Measurements from ENCODE around the gene CKB.

Gene CKB

DNA sequence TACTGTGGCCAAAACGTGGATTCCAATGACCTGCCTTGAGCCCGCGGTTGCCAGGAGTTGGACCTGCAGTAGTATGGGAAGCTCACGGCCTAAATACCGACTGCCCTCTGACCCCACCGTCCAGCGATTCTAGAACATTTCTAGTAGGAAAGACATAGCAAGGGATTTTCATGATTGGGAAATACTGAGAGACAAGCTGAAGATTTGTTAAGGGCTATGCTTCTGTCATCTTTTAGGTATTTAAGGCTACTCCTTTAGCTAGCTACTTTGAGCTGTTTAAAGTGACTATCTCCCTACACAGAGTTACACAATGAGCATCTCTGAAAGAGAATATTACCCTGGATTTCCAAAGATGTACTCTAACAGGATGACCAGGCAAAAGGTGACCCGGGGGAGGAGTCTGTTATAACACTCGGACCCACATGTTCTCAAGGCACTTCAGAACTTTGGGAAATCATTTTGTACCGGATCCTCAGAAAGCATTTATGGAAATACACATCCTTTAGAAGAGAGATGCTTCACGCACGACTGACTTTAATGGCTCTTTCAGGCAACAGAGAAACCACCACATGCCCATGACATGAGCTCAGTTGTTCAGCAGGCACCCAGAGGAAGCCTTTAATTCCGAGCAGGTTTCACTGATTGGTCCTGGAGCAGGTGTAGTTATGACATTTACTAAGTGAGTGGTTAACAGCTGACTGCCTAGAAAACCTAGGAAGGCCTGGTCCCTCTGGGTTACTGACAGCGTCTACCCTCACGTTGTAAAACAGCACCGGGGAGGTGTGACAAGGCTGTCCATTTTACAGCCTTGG lies 35.6 kb upstream of the CKB start:
- TF ChIP-seq, protein P1, sequence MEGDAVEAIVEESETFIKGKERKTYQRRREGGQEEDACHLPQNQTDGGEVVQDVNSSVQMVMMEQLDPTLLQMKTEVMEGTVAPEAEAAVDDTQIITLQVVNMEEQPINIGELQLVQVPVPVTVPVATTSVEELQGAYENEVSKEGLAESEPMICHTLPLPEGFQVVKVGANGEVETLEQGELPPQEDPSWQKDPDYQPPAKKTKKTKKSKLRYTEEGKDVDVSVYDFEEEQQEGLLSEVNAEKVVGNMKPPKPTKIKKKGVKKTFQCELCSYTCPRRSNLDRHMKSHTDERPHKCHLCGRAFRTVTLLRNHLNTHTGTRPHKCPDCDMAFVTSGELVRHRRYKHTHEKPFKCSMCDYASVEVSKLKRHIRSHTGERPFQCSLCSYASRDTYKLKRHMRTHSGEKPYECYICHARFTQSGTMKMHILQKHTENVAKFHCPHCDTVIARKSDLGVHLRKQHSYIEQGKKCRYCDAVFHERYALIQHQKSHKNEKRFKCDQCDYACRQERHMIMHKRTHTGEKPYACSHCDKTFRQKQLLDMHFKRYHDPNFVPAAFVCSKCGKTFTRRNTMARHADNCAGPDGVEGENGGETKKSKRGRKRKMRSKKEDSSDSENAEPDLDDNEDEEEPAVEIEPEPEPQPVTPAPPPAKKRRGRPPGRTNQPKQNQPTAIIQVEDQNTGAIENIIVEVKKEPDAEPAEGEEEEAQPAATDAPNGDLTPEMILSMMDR (IDR thresholded peaks at IDR 0.05; ENCODE audit: insufficient read depth, low read length, missing control alignments) = no peak
- ChIA-PET POLR2A (interaction anchor here (1.4 kb wide), 1 partner anchor 173 kb away, joined by 4 read pairs; the partner anchor contains the start of gene MARK3), CTCF (interaction anchor here (0.8 to 8.2 kb wide), 10 partner anchors 10 to 60 kb away, joined by 3 to 79 read pairs (median 4); partner anchors contain the start of gene CKB)
- no peak overlapping the region for H3K4me3 ChIP-seq (ENCODE audit: low read depth, low read length)
- no peak for DNase-seq (ENCODE audit: low read depth, low spot score)

GRCh38 chr14:103556946-103557758 lies 34.5 kb upstream of the CKB start:
- CTCF ChIA-PET = interaction anchor here (0.8 to 8.2 kb wide), 10 partner anchors 9 to 353 kb away, joined by 3 to 79 read pairs (median 3); partner anchors contain the start of gene CKB
- POLR2A ChIA-PET = interaction anchor here (1.4 kb wide), 1 partner anchor 172 kb away, joined by 4 read pairs; the partner anchor contains the start of gene MARK3
- no peak for DNase-seq (ENCODE audit: low read depth, low spot score)
- no peak overlapping the region for H3K4me3 ChIP-seq (ENCODE audit: low read depth, low read length)
- TF ChIP-seq, protein P1 (IDR thresholded peaks at IDR 0.05; ENCODE audit: insufficient read depth, low read length, missing control alignments) = no peak

GRCh38 chr14:103555559-103556337 lies 33.1 kb upstream of the CKB start:
- POLR2A ChIA-PET = no interaction called here
- CTCF ChIA-PET = interaction anchor here (20.9 kb wide), 1 partner anchor 36 kb away, joined by 368 read pairs; the partner anchor contains the start of gene CKB
- DNase-seq (ENCODE audit: low read depth, low spot score) = no peak
- TF ChIP-seq, protein P1 (IDR thresholded peaks at IDR 0.05; ENCODE audit: insufficient read depth, low read length, missing control alignments) = no peak
- H3K4me3 ChIP-seq (ENCODE audit: low read depth, low read length) = no peak overlapping the region

DNA sequence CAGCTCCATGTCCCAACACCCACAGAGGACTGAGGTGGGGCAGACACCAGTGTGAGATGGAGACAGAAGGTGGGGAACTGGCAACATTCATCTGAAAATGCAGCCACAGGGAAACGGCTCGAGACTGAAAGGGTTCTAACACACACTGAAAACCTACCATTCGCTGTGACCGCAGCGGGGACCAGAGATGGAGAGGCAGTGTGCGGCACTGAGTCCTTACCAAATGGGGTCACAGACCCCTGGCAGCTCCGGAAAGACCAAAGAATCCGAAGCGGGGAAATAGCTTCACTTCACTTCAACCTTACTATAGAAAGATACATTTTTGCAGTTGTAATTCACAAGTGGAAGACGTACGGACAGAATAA lies 30.2 kb upstream of the CKB start:
- no peak overlapping the region for H3K4me3 ChIP-seq (ENCODE audit: low read depth, low read length)
- DNase-seq (ENCODE audit: low read depth, low spot score) = no peak
- TF ChIP-seq, protein P1 (IDR thresholded peaks at IDR 0.05; ENCODE audit: insufficient read depth, low read length, missing control alignments) = no peak
- CTCF ChIA-PET = interaction anchor here (1.4 to 20.9 kb wide), 7 partner anchors 10 to 159 kb away, joined by 3 to 368 read pairs (median 6); partner anchors contain the start of gene CKB
- POLR2A ChIA-PET = interaction anchor here (0.9 to 2.3 kb wide), 2 partner anchors 9 to 31 kb away, joined by 3 to 10 read pairs; partner anchors contain the start of gene BAG5

GRCh38 chr14:103552011-103552845 lies 29.6 kb upstream of the CKB start:
- POLR2A ChIA-PET = interaction anchor here (0.9 to 2.3 kb wide), 2 partner anchors 9 to 31 kb away, joined by 3 to 10 read pairs; partner anchors contain the start of gene BAG5
- DNase-seq (ENCODE audit: low read depth, low spot score) = no peak
- CTCF ChIA-PET = interaction anchor here (1.4 to 20.9 kb wide), 6 partner anchors 10 to 158 kb away, joined by 3 to 368 read pairs (median 22); partner anchors contain the start of gene CKB
- H3K4me3 ChIP-seq (ENCODE audit: low read depth, low read length) = no peak overlapping the region
- TF ChIP-seq, protein P1 (IDR thresholded peaks at IDR 0.05; ENCODE audit: insufficient read depth, low read length, missing control alignments) = no peak

Data from AG04449 (cell line).